Panc1 (cell line): Measurements from ENCODE around the gene ABCC1. TPM values are rescaled to one million over a fixed set of nuclear protein-coding genes. Genes with fewer than 3 reads are reported as not detected.

Experiments used
- ATAC-seq: fragments of 200-7000 bp; cut with Tn5 transposase; 2 replicates; pipeline ENCODE4 v1.9.1; 2020; ENCODE audit warnings: mild to moderate bottlenecking, moderate library complexity
- BruUV-seq: library from RNA; stranded (reverse); fragments of 400-500 nt; replicated peaks from 2 replicates; lab custom pipeline; 2021; lab: Mats Ljungman, UMichigan
- CTCF ChIA-PET: fragments of 300-600 bp; sonication (Branson Sonifier 250); formaldehyde crosslinking; loops from one replicate; lab custom pipeline; 2022; ENCODE audit warnings: antibody characterized with exemption; lab: Charles Lee
- POLR2A ChIA-PET: fragments of 300-600 bp; sonication (Branson Sonifier 250); formaldehyde crosslinking; loops from one replicate; lab custom pipeline; 2022; ENCODE audit warnings: antibody characterized with exemption; lab: Charles Lee
- DNase-seq: peaks from one replicate; pipeline ENCODE4 v3.0.0-alpha.2; 2010; ENCODE audit warnings: low read depth, low spot score
- H3K27ac ChIP-seq: 2 replicates; pipeline ENCODE4 v1.5.1; 2011; ENCODE audit warnings: mild to moderate bottlenecking, low read length, inconsistent platforms
- H3K27me3 ChIP-seq: fragments of 200-500 bp; sonication (Bioruptor generic); 2 replicates; pipeline ENCODE4 v1.6.0; 2014; ENCODE audit warnings: low read length, inconsistent platforms; ENCODE audit not compliant: control insufficient read depth, insufficient read depth
- H3K36me3 ChIP-seq: fragments of 200-500 bp; sonication (Bioruptor generic); 2 replicates; pipeline ENCODE4 v1.5.1; 2014; ENCODE audit warnings: inconsistent platforms, mild to moderate bottlenecking, low read length, moderate library complexity; ENCODE audit not compliant: control insufficient read depth, insufficient read depth
- H3K4me1 ChIP-seq: 2 replicates; pipeline ENCODE4 v1.5.1; 2011; ENCODE audit warnings: inconsistent platforms, mild to moderate bottlenecking, low read length, moderate library complexity; ENCODE audit not compliant: control insufficient read depth, insufficient read depth
- H3K4me3 ChIP-seq, 2 experiments: 2 replicates each; pipeline ENCODE4 v1.5.1; 2011 to 2012; ENCODE audit warnings: low read depth in 2 of 2, low read length in 2 of 2, mild to moderate bottlenecking in 2 of 2, inconsistent platforms in 1 of 2, moderate library complexity in 1 of 2
- H3K9me3 ChIP-seq: fragments of 200-500 bp; sonication (Bioruptor generic); 2 replicates; pipeline ENCODE4 v1.5.1; 2014; ENCODE audit warnings: low read depth, mild to moderate bottlenecking, inconsistent platforms, low read length, moderate library complexity; ENCODE audit not compliant: control insufficient read depth, insufficient read depth
- CTCF ChIP-seq: fragments of 450-650 bp; IDR thresholded peaks from 2 replicates; pipeline ENCODE4 v1.5.1; 2017; ENCODE audit warnings: mild to moderate bottlenecking
- POLR2AphosphoS5 ChIP-seq: IDR thresholded peaks from 2 replicates; pipeline ENCODE4 v1.6.1; 2012; ENCODE audit warnings: mild to moderate bottlenecking, low read depth, low read length, moderate library complexity
- REST ChIP-seq, 2 experiments: IDR thresholded peaks; 2 replicates each; pipeline ENCODE4 v1.6.1; 2011 to 2012; ENCODE audit warnings: low read depth in 2 of 2, control low read depth in 1 of 2, low read length in 1 of 2, mild to moderate bottlenecking in 1 of 2, moderate library complexity in 1 of 2; ENCODE audit not compliant: insufficient read depth in 1 of 2
- SIN3A ChIP-seq: IDR thresholded peaks from 2 replicates; pipeline ENCODE4 v1.6.1; 2012; ENCODE audit warnings: low read depth, mild to moderate bottlenecking, low read length, moderate library complexity, borderline replicate concordance; ENCODE audit not compliant: insufficient read depth
- TCF7L2 ChIP-seq: IDR thresholded peaks from 2 replicates; pipeline ENCODE4 v1.6.1; 2011; ENCODE audit warnings: mild to moderate bottlenecking, low read depth, low read length, inconsistent platforms
- in situ Hi-C: cut with HindIII; loops from 2 replicates; pipeline ENCODE4 v1.10.0; 2016; ENCODE audit warnings: low sequenced_read_pairs, low pct_unique_long_range_greater_than_20kb
- intact Hi-C: fragments of 100-400 bp; cut with micrococcal nuclease; formaldehyde crosslinking; loops from one replicate; pipeline ENCODE4 v1.10.0; 2022; ENCODE audit not compliant: unreplicated experiment
- total RNA-seq: library from RNA; stranded (reverse); gene quantifications from one replicate; pipeline ENCODE4 v1.2.1, GENCODE V29; 2021; ENCODE audit not compliant: unreplicated experiment

Gene ABCC1
- total RNA-seq, 1 experiment from 2014 or later, result 296 TPM

- TF ChIP-seq TCF7L2 (no peak), POLR2AphosphoS5 (no peak), CTCF (no peak; the same call in 1 of the 2 replicates), REST (IDR thresholded peaks at IDR 0.05; ENCODE audit: insufficient read depth in 1 of 2, low read depth in 2 of 2, low read length in 1 of 2) (no peak), SIN3A (no peak)
- no TSS peak for BruUV-seq
- Histone ChIP-seq H3K4me3 (no peak overlapping the region), H3K9me3 (no peaks in the 10 kb centered on the region), H3K27ac (no peak overlapping the region), H3K4me1 (peaks cover 10% of the 10 kb centered on the region), H3K27me3 (no peaks in the 10 kb centered on the region), H3K36me3 (peaks cover 34% of the 10 kb centered on the region)
- in situ Hi-C loops (no loop called here), intact Hi-C loops (no loop called here)
- DNase-seq (no peak), ATAC-seq (peak; percentile 32; the same call in 1 of the 2 replicates)
- ChIA-PET CTCF (no interaction called here), POLR2A (interaction anchor here (0.7 kb wide), 1 partner anchor 14 kb away, joined by 4 read pairs; no protein-coding TSS in a partner anchor)
These were observed 193.8 kb downstream of the ABCC1 start for GRCh38 chr16:16143038-16143763.

- no peak for TF ChIP-seq CTCF
- CTCF ChIA-PET, result no interaction called here
- no TSS peak for BruUV-seq
- in situ Hi-C loops, result no loop called here
- no peak for ATAC-seq
- intact Hi-C loops, result no loop called here
- DNase-seq, result no peak
- Histone ChIP-seq H3K27me3 (no peaks in the 10 kb centered on the region), H3K36me3 (peaks cover 27% of the 10 kb centered on the region), H3K4me3 (no peak overlapping the region), H3K9me3 (no peaks in the 10 kb centered on the region), H3K4me1 (peaks cover 15% of the 10 kb centered on the region), H3K27ac (no peak overlapping the region)
- POLR2A ChIA-PET, result no interaction called here
These were observed 194.5 kb downstream of the ABCC1 start for GRCh38 chr16:16143931-16144330.
